ENCODE data around the gene TMCC2.

Gene TMCC2

DNA sequence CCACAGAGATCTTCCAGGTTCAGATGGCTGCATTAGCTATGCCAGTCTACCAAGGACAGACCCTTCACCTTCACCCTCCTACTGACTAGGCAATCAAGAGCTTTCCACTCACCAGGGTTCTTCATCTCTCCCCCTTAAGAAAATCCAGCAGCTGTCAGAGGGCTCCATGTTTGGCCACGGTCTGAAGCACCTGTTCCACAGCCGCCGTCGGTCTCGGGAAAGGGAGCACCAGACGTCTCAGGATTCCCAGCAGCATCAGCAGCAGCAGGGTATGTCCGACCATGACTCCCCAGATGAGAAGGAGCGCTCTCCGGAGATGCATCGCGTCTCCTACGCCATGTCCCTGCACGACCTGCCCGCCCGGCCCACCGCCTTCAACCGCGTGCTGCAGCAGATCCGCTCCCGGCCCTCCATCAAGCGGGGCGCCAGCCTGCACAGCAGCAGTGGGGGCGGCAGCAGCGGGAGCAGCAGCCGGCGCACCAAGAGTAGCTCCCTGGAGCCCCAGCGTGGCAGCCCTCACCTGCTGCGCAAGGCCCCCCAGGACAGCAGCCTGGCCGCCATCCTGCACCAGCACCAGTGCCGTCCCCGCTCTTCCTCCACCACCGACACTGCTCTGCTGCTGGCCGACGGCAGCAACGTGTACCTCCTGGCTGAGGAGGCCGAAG lies 13.8 kb downstream of the TMCC2 start:
- DNase-seq (ENCODE audit: low spot score): no peak

DNA sequence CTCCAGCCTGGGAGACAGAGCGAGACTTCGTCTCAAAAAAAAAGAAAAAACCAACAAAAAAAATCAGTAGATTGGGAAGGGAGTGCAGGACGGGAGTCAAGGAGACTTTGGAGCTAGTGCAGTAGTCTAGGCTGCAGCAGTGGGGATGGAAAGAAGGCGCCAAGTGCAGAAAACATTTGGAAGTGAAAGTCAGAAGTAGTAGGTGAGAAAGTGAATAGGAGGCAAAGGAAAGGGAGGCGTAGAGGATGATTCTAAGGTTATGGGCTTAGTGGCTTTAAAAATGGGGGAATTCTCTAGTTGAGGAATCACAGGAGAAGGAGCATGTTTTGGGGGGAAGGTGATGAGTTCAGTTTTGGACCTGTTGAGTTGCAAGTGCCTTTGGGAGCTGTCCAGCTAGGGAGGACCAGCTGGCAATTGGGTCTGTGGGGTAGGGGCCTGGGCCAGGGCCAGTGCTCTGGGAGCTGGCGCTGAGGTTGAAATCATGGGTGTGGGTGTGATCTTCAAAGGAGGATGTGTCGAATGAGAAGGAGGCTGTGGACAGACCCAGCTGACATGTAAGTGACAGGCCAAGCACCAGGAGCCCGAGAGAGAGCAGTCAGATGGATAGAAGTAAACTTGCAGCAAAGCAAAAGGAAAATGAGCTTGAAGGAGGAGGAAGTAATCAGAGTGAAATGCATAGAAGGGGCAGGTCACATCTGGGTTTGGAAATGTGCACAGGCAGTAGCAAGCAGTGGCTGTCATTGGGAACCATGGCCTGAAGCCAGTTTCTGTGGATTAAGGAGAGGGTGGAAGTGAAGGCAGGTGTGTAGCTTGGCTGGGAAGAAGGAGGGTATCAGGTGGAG lies 15.8 kb downstream of the TMCC2 start:
- no peak for DNase-seq (ENCODE audit: low spot score)

DNA sequence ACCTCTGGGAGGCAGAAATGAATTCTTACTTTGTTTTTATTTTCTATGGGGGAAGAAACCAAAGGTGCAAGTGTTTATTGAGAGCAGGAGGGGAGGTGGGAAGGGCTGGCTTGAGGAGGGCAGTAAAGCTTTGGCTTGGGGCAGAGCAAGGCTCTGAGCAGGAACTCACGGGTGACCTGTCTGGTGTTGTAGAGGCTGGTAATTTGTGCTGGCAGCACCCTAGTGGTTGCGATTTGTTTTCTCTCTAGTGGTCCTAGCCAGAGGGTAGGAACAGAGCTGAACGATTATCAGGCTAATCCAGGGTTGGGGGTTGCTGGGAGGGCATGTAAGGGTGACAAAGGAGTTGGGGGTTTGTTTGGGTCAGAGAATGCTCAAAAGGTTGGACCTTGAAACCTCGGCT lies 16.6 kb downstream of the TMCC2 start:
- no peak for DNase-seq (ENCODE audit: low spot score)

DNA sequence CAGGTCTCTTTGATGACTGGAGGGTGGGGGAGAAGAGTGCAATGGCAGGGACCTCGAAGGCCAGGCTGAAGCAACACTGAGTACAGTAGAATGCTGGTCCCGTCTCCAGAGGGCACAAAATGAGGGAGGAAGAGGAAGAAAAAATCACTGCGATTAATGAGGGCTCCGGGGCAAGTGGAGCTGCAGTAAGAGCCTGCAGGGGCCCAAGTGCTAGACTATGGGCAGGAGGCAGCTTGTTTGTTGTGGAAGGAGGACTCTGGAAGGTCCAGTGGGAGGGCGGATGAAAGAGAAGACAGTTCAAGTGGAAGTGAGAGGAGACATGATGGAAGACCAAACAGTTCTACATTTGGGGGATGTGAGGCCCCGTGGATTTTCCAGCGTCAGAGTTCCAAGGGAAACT lies 17.4 kb downstream of the TMCC2 start:
- no peak for DNase-seq (ENCODE audit: low spot score)

DNA sequence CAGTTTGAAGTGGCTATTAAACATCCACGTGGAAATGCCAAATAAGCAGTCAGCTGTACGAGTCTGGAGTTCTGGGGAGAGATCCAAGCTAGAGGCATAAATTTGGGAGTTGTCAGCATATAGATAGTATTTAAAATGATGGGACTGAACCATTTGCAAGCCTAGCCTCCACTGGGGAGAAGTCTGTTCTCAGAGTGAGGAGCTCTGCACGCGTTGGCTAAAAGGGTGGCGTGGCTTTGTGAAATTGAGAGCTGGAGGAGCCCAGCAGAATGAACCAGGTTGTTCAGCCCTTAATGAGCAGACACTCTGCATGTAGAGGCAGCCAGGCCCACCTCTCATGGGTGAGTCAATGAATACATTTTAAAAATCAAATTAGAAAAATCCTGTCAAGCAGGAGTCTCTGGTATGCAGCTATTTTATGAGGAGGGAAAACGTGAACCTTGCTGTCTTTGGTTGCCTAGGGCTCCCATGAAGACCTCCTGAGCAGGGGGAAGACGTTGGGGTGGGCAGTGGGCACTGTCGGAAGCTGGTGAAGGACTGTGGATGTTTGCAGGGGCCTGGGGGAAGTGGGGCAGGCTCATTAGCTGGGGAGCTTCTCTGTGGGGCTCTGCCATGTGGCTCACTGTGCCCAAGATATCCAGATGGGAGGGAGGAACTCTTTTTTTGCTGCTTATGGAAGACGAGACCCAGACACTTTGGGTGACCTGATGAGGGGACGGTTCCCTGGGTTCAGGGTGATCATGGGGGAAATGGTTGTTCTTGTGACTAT lies 18.8 kb downstream of the TMCC2 start:
- DNase-seq (ENCODE audit: low spot score): no peak

DNA sequence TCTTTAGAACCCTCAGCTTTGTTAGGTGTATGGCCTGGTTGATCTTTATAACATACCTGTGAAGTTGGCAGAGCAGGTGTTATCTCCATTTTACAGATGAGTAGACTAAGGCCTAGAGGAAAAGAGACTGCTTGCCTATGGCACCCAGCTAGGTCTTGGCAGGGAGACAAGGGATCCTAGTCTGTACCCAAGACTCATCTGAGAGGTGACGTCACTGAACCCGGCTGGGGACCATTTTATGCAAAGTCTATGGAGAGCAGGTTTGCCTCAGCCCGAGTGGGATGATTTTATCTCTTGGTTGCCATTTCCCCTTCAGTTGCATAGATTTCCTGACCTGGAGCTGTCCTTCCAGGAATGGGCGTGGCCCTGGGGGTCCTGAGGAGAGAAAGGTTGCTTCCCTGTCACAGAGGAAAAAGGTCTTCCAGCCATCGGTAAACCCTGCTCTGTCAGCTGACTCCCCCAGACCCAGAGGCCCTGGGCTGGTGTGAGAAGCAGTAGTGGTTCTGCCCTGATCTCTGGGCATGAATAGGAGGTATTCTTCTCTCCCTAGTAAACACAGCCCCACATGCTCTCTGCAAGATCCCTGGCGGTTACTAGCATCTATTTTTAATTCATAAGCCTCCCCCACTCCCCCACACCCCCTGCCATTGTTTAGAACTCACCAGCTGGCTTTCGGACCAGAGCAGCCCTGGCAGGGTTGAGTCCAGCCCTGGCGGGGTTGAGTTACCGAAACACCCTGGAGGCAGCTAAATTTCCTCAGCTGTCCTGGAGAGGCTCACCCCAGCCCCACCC lies 19.6 kb downstream of the TMCC2 start:
- no peak for DNase-seq (ENCODE audit: low spot score)

DNA sequence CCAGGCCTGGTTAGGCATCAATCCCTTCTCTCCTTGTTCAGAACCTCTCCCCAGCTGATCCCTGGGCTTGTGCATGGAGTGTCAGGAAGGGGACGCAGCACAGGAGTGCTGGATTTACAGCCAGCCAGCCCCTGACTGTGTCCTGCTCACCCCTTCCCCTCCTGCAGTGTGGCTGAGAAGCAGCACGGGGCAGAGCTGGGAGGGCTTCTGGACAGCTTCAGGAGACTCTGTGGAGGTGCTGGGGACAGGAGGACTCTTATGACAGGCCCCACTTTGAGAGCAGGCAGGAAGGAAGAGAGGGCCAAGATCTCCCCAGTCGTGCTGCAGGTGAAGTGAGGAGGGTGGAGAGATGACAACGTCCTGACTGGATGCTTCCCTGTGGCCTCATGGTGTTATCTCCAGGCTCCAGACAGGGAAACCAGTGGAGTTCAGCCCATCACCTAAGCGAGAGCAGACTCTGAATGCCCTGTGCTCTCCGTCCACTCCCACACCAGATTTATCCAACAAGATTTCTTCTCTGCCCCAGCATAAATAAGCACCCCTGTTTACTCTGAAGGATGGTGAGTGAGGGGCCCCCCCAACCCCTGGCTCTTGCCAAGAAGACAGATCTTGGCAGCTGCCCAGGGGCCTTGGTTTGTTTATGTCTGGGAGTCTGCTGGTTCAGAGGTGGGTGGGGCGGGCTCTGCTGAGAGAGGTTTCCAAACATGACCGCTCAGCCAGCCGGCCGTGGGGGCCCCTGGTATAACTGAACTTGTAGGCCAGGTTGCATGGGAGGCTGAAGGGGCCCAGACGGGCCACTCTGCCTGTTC lies 21.3 kb downstream of the TMCC2 start:
- no peak for DNase-seq (ENCODE audit: low spot score)

DNA sequence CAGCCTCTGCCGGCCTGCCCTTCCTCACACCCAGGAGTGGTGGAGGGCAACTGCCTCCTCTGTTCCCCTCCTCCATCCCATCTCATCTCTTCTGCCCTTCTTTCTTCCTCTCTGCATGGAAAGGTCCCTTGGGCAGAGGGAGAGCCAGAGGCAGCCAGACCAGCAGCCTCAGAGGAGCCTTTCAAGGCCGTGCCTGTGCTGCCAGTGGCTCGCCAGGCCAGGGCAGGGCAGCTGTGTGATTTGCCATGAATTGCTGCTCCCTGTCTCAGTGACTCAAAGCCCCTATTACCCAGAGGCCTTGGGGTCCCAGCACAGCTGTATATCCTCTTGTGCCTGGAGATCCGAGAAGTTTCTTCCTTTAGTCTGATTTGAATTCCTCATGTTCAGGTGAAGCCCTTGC lies 21.9 kb downstream of the TMCC2 start:
- no peak for DNase-seq (ENCODE audit: low spot score)

DNA sequence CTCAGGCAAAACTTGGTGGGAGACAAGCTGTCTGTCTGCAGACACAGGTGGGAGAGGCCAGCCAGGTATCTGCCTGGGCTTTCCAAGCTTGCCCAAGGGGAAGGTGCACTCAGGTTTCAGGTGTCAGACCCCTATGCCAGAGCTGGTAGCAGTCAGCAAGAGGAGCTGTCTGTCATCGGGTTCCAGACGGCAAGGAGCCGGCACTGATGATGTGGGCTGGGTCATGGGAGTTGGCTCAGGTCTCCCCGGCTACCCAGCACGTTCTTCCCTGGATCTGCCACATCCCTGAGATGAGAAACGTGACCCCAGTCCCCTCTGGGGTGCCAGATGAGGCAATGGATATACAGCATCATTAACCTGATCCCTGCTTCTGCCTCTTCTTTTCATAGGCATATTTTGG lies 23.0 kb downstream of the TMCC2 start:
- DNase-seq (ENCODE audit: low spot score): no peak

DNA sequence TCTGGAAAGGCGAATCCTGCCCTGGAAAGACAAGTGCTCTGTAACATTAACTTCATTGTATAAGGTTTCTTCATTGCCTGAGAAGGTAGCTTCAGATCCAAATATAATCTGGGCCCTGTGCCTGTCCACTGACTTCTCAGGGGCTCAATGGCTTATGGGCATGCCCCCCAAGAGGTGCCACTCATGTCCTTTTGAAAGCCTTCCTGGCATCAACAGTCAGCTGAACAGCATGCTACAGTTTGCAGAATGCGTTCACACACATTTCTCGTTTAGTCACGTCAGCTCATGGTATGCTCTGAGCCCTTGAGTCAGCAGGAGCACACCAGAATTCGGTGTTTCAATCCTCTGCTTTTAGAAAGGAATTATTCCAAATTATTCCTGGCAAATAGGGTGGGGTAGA lies 23.8 kb downstream of the TMCC2 start:
- DNase-seq (ENCODE audit: low spot score): no peak

DNA sequence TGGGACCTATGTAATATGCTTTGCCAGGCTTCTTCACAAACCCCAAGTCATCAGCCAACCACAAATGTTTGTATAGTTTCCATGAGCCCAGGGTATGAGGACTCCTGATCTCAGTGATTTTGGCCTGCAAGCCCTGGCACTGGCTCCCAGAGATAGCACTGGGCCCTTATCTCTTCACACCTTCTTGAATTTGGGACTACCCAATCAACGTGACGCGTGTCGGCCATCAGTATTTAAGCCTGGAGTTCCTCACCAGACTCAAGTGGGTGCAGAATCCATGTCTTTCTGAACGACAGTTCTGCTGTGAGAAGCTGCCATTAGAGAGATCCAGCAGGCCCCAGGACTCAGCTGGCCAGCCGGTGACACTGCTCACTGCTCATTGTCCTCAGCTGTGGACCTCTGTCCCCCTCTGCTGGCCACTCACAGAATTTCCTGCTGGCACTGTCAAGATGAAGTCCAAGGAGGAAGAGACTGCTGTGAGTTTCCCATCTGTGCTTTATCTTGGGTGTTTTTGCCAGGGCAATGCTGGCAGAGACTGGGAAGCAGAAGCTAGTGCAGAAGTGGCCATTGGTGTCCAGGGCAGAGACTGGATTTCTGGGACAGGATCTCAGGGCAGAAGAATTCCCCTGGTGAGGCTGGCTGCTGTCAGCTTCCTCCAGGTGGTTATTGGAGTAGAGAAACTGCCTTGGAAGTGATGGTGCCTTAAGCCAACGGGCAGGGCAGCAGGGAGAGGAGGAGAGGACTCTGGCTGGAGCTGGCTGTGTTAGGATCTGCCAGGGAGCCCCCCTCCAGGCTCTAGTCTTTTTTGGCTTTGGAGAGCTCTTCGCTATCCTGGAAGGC lies 28.4 kb downstream of the TMCC2 start:
- peak; percentile 86 for DNase-seq (ENCODE audit: low spot score)

DNA sequence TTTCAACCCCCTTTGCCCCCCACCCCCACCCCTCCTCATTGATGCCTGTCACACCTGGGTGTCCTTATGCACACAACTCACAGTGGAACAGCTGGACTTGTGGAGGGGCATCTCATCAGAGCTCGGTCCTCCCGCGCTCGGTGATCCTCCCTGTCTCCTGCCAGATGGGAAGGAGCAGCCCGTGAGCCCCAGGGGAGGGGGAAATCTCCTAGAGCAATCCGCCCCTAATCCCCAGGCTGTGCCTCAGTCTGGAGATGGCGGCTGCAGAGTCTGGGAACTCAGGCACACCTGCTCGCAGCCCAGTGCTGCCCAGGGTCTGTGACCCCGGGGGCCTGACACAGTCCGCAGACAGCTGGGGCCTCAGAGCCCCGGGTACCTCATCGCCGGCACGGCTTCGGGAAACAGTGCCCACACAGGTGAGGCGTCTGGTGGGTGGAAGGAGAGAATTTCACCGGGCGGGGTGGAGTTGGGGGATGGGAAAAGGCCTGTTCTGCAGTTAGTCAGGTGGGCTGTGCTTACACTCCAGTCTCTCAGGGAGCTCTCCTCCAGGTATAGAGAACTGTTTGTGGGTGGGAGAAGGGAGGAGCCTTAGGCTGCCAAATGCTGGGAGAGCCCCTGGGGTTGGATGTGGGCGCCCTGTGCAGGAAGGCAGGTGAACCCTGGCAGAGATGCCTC lies 29.3 kb downstream of the TMCC2 start:
- DNase-seq (ENCODE audit: low spot score): no peak

DNA sequence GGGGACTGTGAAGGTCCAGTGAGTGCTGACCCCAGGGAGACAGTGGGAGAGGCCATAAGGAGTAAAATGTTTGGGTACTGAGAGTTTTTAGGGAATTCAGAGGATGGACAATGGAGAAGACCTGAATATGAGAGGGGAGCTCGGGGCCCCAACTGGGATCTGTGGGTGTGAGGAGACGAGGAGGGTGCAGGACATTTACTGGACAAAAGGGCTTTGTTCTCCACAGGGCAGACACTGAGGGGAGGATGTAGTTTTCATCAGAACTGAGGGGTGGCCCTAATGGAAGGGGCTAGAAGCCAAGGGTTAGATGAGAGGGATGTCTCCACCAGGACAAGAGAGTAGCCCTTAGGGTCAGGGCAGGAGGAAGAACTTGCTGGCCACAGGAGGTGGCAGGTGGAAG lies 30.0 kb downstream of the TMCC2 start:
- no peak for DNase-seq (ENCODE audit: low spot score)

DNA sequence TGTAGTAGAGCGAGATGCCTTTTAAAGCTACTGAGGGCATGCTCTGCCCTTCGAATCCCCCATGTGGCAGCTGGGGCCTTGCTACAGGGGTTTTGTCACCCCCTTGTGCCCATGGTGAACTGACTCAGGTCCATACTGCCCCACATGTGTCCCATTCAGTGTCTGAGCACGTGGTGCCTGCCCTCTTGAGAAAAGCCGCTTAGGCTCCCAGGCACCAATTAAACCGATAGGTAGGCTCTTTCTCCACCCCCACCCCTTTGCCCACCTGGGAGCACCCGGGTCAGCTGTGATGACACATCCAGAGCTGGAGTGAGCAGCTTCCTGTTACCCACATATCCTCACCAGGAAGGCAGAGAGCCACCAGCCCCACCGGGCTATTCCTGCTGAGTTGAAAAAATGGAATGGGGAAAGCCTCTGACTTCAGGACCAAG lies 30.5 kb downstream of the TMCC2 start:
- no peak for DNase-seq (ENCODE audit: low spot score)

DNA sequence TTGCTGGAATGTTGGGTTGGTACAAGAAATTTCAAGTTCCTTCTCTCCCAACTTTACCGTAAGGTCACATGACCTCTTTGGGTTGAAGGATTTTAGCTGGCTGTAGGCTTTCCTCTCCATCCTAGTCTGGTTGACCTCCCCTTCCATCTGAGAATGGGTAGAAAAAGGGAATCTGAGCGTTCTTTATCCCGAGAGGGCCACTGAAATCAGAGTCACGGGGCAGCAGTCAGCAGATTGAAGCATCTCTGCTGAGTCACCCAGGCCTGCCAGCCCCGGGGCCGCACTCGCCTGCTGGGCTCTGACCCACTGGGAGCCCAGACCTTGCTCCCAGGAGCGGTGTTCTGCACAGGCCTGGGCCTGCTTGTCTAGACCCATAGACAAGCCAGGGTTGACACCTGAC lies 31.0 kb downstream of the TMCC2 start:
- no peak for DNase-seq (ENCODE audit: low spot score)

DNA sequence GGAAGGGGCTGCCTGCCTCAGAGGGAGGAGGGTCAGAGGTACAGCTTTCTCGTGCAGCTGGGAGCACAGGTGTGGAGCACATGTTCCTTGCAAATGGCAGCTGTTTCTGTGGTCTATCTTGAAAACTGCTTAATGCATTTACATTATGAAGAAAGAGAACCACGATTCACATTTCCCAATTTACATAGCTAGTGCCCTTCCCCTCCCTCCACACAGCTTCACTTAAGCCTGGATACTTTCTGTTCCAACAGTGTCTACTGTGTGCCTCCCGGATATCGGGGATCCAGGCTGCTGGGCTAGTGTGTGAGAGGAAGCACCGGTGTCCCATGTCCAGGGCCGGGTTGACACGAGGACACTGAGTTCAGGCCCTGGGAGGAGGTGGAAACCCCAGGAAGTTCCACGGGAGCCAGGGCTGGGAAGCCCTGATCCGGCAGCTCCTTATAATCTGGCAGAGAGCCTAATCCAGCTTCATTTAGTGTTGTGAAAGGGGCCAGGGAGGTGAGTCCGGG lies 31.6 kb downstream of the TMCC2 start:
- DNase-seq (ENCODE audit: low spot score): no peak

DNA sequence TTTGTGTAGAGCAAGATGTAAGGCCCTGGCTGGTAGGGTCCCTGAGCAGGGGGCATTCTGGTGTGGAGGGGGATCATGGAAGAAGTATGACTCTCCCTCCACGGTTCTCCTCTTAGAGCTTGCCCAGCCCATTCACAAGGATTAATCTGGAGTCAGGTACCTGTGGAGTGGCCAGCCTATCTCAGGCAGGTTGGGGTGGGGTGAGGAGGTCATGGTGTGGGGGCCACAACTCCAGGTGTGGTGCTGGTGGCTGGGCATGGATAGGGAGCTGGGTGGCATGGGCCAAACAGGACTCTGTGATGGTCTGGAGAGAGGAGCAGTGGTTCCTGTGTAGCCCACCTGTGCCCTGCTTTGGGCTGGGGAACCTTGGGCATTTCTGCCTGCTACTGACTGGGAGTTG lies 32.3 kb downstream of the TMCC2 start:
- no peak for DNase-seq (ENCODE audit: low spot score)

DNA sequence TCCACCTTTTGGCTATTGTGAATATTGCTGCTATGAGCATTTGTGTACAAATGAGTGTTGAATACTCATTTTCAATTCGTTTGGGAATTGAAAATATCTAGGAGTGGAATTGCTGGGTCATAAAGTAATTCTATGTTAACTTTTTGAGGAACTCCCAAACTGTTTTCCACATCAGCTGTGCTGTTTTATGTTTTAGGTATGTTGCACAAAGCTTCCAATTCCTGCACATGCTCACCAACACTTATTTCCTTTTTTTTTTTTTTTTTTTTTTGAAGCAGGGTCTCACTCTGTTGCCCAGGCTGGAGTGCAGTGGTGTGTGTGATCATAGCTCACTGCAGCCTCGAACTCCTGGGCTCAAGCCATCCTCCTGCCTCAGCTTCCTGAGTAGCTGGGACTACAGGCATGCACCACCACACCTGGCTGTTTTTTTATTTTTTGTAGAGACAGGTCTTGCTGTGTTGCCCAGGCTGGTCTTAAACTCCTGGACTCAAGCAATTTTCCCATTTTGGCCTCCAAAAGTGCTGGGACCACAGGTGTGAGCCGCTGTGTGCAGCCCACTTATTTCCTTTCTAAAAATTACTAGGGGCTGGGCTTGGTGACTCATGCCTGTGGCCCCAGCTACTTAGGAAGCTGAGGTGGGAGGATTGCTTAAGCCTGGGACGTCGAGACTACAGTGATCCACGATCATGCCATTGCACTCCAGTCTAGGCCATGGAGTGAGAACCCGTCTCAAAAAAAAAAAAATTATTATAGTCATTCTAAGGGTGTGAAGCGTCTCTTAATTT lies 33.4 kb downstream of the TMCC2 start:
- no peak for DNase-seq (ENCODE audit: low spot score)
